HG02884 (cell line): Measurements from ENCODE around the gene ZNF408.

Source experiments
- ATAC-seq: cut with Tn5 transposase; IDR thresholded peaks from one replicate; pipeline ENCODE4 v1.9.1; 2021; ENCODE audit warnings: mild to moderate bottlenecking, moderate library complexity; ENCODE audit not compliant: unreplicated experiment

ZNF408 gene

DNA sequence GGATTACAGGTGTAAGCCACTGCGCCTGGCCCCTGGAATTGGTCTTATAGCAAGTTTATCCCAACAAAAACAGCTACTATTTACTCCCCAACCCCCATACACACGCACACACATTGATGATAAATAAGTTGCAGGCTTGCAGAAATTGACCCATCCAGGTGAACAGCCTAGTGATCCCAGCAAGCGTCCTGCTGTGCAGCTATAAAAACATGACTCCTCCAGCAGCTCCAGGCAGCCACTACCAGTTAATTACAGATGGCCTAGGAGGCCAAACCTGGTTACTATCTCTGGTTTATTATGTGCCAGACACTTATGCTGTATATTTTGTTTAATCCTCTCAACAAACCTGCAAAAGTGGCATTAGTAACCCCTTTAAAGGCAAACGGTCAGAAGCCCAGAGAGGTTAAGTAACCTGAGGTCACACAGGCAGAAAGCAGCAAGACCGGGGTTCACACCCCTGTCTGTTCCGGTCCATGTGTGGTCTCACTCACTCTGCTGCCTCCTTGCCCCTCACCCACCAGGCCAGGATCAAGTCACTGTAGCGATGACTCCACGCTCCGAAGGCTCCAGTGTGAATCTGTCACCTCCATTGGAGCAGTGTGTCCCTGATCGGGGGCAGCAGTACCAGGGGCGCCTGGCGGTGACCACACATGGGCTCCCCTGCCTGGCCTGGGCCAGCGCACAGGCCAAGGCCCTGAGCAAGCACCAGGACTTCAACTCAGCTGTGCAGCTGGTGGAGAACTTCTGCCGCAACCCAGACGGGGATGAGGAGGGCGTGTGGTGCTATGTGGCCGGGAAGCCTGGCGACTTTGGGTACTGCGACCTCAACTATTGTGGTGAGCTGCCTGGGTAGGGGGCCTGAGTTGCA is 24.7 kb downstream of the ZNF408 start:
- ATAC-seq = no peak

- ATAC-seq = no peak
Measured at GRCh38 chr11:46726206-46726862, 25.5 kb downstream of the ZNF408 start.

- ATAC-seq = no peak
Measured at GRCh38 chr11:46727952-46728658, 27.3 kb downstream of the ZNF408 start.

DNA sequence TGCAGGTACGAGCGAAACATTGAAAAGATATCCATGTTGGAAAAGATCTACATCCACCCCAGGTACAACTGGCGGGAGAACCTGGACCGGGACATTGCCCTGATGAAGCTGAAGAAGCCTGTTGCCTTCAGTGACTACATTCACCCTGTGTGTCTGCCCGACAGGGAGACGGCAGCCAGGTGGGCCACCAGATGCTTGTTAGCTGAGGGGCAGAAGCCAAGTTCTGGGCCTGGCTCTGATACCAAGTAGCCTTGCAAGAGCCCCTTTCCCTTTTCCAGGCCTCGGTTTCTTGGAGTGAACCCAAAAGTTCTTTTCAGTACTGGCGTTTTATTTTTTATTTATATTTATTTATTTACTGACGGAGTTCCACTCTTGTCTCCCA is 27.8 kb downstream of the ZNF408 start:
- ATAC-seq = no peak

- ATAC-seq = no peak
Measured at GRCh38 chr11:46729110-46730027, 28.5 kb downstream of the ZNF408 start.

GRCh38 chr11:46731545-46731944 is 30.7 kb downstream of the ZNF408 start:
- ATAC-seq = no peak

- ATAC-seq = no peak
Measured at GRCh38 chr11:46733234-46733633, 32.4 kb downstream of the ZNF408 start.

DNA sequence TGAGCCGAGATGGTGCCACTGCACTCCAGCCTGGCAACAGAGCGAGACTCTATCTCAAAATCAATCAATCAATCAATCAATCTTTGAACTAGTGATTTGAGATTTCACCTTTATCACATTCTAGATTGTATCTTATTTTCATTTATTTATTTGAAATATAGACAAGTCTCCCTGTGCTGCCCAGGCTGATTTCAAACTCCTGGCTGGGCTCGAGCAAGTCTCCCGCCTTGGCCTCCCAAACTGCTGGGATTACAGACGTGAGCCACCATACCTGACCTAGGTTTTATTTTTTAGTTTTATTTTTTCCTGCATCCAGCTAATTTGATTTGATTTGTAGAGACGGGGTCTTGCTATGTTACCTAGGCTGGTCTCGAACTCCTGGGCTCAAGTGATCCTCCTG is 35.3 kb downstream of the ZNF408 start:
- no peak for ATAC-seq

- ATAC-seq = no peak
Measured at GRCh38 chr11:46736615-46737014, 35.8 kb downstream of the ZNF408 start.

DNA sequence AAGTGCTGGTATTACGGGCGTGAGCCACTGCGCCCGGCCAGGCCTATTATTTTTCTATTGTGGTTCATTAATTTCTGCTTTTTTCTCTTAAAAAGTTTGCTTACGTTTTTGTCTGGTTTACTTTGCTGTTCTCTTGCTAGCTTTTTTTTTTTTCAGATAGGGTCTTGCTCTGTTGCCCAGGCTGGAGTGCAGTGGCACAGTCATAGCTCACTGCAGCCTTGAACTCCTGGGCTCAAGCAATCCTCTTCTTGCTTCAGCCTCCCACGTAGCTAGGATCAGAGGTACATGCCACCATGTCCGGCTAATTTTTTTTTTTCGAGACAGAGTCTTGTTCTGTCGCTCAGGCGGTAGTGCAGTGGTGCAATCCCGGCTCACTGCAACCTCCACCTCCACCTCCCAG is 36.9 kb downstream of the ZNF408 start:
- no peak for ATAC-seq

- ATAC-seq = no peak
Measured at GRCh38 chr11:46738887-46739286, 38.1 kb downstream of the ZNF408 start.

DNA sequence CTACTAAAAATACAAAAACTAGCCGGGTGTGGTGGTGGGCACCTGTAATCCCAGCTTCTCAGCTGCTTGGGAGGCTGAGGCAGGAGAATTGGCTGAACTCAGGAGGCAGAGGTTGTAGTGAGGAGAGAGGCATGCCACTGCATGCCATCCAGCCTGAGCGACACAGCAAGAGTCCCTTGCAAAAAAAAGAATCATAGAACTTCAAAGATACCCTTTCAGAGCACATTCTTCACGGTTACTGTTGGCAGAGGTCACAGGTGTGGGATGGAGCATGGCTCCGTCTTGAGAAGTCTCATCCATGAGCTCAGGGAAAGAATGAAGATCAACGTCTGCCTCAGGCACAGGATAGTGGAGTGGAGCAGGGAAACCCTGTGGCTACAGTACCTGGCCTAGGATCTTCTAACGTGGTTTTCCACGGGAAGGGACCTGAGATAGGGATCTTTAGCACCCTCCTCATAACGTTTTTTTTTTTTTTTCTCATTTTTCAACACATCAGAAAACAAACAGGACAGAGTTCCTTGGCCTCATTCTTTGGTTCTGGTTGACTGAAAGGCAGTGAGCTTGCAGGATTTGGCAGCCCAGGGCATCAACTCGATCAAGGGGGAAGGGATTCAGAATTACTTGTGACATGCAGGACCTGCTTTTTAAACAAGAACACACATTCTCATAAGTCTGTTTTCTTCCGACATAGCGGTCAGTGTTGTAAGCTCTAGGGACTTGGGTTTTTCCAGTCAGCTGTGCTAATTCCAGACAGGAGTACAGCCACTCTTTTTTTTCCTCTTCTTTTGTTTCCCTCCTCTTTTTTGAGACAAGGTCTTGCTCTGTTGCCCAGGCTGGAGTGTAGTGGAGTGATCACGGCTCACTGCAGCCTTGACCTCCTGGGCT is 41.0 kb downstream of the ZNF408 start:
- no peak for ATAC-seq

DNA sequence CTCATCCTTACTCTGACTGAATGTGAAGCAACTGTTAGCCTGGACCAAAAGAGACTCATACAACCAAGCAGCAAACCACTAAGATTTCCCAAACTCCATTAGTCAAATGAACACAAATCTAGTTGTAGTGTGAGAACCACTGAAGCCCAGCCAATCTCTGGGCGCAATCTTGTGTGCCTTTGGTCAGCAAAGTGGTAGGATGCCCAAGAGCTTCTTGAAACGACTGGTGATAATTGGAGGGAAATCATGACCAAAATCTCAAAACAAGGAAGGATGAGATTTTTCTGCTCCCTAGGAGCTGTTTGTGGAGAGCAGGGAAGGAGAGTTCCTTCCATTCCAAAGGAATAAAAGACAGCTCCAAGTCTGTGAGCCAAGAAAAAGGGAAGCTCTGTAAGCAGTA is 42.2 kb downstream of the ZNF408 start:
- no peak for ATAC-seq

DNA sequence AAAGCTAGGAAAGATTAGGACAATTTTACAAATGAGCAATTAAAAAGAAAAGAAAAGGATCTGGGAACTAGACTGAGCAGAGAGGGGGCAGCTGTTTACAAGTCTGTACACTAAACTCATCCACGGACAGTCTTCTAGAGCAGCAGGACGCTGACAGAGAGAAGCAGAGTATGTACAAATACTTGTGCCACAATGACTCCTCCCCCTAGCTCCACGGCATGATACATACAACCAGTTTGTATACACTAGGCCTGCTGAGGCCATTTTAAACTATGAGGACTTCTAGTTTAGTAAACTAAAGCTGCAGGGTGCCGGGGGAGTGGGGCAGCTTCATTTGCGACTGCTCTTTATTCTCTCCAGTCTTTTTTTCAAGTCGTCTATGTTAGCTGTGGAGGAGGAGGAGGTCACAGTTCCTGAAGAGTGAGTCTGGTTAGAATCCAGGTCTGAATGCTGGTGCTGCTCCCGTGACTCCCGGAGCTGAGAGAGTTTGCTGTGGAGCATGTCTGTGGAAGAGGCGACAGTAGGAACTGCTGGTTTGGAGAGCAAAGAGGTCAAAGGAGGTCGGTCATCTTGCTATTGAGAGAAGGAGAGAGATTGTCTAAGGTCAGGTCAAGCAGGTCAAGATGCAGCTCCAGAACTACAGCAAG is 43.0 kb downstream of the ZNF408 start:
- no peak for ATAC-seq

DNA sequence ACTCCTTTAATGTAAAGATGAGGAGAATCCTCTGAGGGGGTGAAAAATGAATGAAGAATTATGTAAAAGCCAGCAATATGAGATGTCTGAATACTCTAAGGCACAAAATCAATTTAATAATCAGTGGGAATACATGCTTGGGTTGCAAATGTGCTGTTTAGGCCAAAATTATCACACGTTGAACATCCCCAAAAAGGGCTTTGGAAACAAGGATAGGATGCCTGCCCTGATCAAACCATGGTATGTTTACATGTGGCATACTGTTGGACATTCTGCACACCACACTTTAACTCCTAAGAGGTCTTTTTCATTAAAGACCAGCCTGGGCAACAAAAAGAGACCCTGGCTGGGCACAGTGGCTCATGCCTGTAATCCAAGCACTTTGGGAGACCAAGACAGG is 44.5 kb downstream of the ZNF408 start:
- ATAC-seq = no peak

DNA sequence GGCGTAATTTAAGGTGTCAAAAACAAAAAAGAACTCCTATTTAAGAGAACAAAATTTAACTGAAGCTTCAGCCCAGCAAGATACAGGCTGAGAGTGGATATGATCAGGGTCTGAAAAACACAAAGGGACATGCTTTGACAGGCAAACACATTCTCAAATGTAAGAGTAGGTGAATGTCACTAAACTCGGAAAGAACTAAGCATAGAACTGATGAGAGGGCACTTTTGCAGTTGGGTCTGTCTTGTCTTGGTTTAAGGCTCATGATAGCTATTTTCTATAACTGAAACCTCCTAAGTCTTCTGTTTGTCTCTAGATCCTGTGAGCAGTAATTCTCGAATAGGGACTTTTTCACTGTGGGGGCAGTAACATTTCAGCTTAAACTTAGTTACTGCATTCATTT is 45.2 kb downstream of the ZNF408 start:
- no peak for ATAC-seq

DNA sequence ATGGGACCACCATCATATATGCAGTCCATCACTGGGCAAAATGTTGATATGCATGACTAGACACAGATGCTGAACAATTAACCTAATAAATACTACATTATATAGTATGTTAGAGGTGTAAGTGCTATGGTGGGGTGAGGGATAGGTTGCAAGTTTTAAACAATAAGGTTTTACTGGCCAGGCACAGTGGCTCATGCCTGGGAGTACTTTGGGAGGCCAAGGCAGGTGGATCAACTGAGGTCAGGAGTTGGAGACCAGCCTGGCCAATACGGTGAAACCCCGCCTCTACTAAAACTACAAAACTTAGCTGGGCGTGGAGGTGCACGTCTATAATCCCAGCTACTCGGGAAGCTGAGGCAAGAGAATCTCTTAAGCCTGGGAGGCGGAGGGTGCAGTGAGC is 46.3 kb downstream of the ZNF408 start:
- ATAC-seq = no peak
